Measurements from ENCODE around the gene ZKSCAN7. TPM values are rescaled to one million over a fixed set of nuclear protein-coding genes. Genes with fewer than 3 reads are reported as not detected.
"Not testable (repeated sequence)": the region's sequence is repeated elsewhere in the genome, so short reads cannot be mapped to it uniquely, and the experiment has no call there.

The ZKSCAN7 gene
- 5.7 TPM for total RNA-seq

- intact Hi-C loops (cut with DNase I) = no loop called here
- ATAC-seq (peak; percentile 78), DNase-seq (ENCODE audit: low spot score) (peak; percentile 72)
These were observed at the start of gene ZKSCAN7 for GRCh38 chr3:44554626-44555592. ZKSCAN7 (plus strand) TSS chr3:44555193; CDS start chr3:44557048, 1,855 bp downstream.

- ATAC-seq = no peak
- intact Hi-C loops (cut with DNase I) = no loop called here
- DNase-seq (ENCODE audit: low spot score) = no peak
These were observed 48.4 kb upstream of the ZKSCAN7 start for GRCh38 chr3:44506556-44506955.

- ATAC-seq (no peak), DNase-seq (ENCODE audit: low spot score) (no peak)
- intact Hi-C loops (cut with DNase I) = no loop called here
These were observed 48.0 kb upstream of the ZKSCAN7 start for GRCh38 chr3:44506961-44507360.

- DNase-seq (ENCODE audit: low spot score) (no peak), ATAC-seq (no peak)
- intact Hi-C loops (cut with DNase I) = no loop called here
These were observed 45.5 kb upstream of the ZKSCAN7 start for GRCh38 chr3:44509393-44509921.

- no peak for DNase-seq (ENCODE audit: low spot score)
- intact Hi-C loops (cut with DNase I) = no loop called here
- ATAC-seq = no peak
These were observed 45.0 kb upstream of the ZKSCAN7 start for GRCh38 chr3:44510000-44510368.

GRCh38 chr3:44511238-44511566 lies 43.8 kb upstream of the ZKSCAN7 start:
- intact Hi-C loops (cut with DNase I) = no loop called here
- ATAC-seq (peak; percentile 21), DNase-seq (ENCODE audit: low spot score) (no peak)

GRCh38 chr3:44513513-44513912 lies 41.5 kb upstream of the ZKSCAN7 start:
- DNase-seq (ENCODE audit: low spot score) = no peak
- intact Hi-C loops (cut with DNase I) = no loop called here
- ATAC-seq = no peak

- no peak for DNase-seq (ENCODE audit: low spot score)
- intact Hi-C loops (cut with DNase I) = no loop called here
- ATAC-seq = no peak
These were observed 38.8 kb upstream of the ZKSCAN7 start for GRCh38 chr3:44516230-44516629.

GRCh38 chr3:44518782-44519156 lies 36.2 kb upstream of the ZKSCAN7 start:
- intact Hi-C loops (cut with DNase I) = no loop called here

GRCh38 chr3:44521721-44522120 lies 33.3 kb upstream of the ZKSCAN7 start:
- intact Hi-C loops (cut with DNase I) = no loop called here

More at GRCh38 chr3:44518782-44519156, 36.2 kb upstream of the ZKSCAN7 start:
- DNase-seq (ENCODE audit: low spot score) = no peak
- ATAC-seq = no peak

GRCh38 chr3:44522494-44522933 lies 32.5 kb upstream of the ZKSCAN7 start:
- DNase-seq (ENCODE audit: low spot score) (no peak), ATAC-seq (no peak)
- intact Hi-C loops (cut with DNase I) = no loop called here

More at GRCh38 chr3:44521721-44522120, 33.3 kb upstream of the ZKSCAN7 start:
- ATAC-seq (no peak), DNase-seq (ENCODE audit: low spot score) (no peak)

GRCh38 chr3:44525060-44525459 lies 29.9 kb upstream of the ZKSCAN7 start:
- intact Hi-C loops (cut with DNase I) = no loop called here
- no peak for DNase-seq (ENCODE audit: low spot score)
- ATAC-seq = no peak

- no peak for DNase-seq (ENCODE audit: low spot score)
- intact Hi-C loops (cut with DNase I) = no loop called here
- no peak for ATAC-seq
These were observed 25.1 kb upstream of the ZKSCAN7 start for GRCh38 chr3:44529927-44530326.

GRCh38 chr3:44530911-44531310 lies 24.1 kb upstream of the ZKSCAN7 start:
- no peak for DNase-seq (ENCODE audit: low spot score)
- intact Hi-C loops (cut with DNase I) = no loop called here
- no peak for ATAC-seq

GRCh38 chr3:44534659-44535058 lies 20.3 kb upstream of the ZKSCAN7 start:
- intact Hi-C loops (cut with DNase I); ATAC-seq; DNase-seq (ENCODE audit: low spot score): not testable (repeated sequence)

- DNase-seq (ENCODE audit: low spot score) = no peak
- intact Hi-C loops (cut with DNase I) = no loop called here
- ATAC-seq = no peak
These were observed 19.6 kb upstream of the ZKSCAN7 start for GRCh38 chr3:44535364-44535763.

- intact Hi-C loops (cut with DNase I); ATAC-seq; DNase-seq (ENCODE audit: low spot score): not testable (repeated sequence)
These were observed 10.2 kb upstream of the ZKSCAN7 start for GRCh38 chr3:44544811-44545210.

GRCh38 chr3:44555723-44556122 lies 730 bp downstream of the ZKSCAN7 start:
- DNase-seq (ENCODE audit: low spot score) (no peak), ATAC-seq (no peak)
- intact Hi-C loops (cut with DNase I) = no loop called here

- intact Hi-C loops (cut with DNase I) = no loop called here
- no peak for DNase-seq (ENCODE audit: low spot score)
- no peak for ATAC-seq
These were observed 2.1 kb downstream of the ZKSCAN7 start for GRCh38 chr3:44557074-44557473.

GRCh38 chr3:44561076-44561475 lies 6.1 kb downstream of the ZKSCAN7 start:
- intact Hi-C loops (cut with DNase I) = no loop called here
- ATAC-seq = no peak
- DNase-seq (ENCODE audit: low spot score) = no peak

Measured in sciatic nerve (tissue), 2 donors.